HCT116 (cell line): ENCODE results near the gene PEF1. TPM values are rescaled to one million over a fixed set of nuclear protein-coding genes. Genes with fewer than 3 reads are reported as not detected.
A peak's percentile ranks its signal among the peaks of the same experiment; 100 is the strongest.

Source experiments
- ATAC-seq: fragments of 200-7000 bp; cut with Tn5 transposase; 2 replicates; pipeline ENCODE4 v1.9.1; 2020; ENCODE audit warnings: mild to moderate bottlenecking, moderate library complexity
- BruUV-seq: library from RNA; stranded (reverse); fragments of 400-500 nt; replicated peaks from 2 replicates; lab custom pipeline; 2021; lab: Mats Ljungman, UMichigan
- CTCF ChIA-PET: fragments of 300-600 bp; sonication (Branson Sonifier 250); formaldehyde crosslinking; loops from one replicate; lab custom pipeline; 2021; ENCODE audit warnings: antibody characterized with exemption; lab: Charles Lee
- POLR2A ChIA-PET: fragments of 300-600, 350-600 bp; sonication (Branson Sonifier 250); formaldehyde crosslinking; loops from one replicate; lab custom pipeline; 2021; ENCODE audit warnings: antibody characterized with exemption; lab: Charles Lee
- RAD21 ChIA-PET, 2 experiments: fragments of 300-600 bp; sonication (Branson Sonifier 250); formaldehyde crosslinking; loops; one replicate each; lab custom pipeline; 2023; ENCODE audit warnings: low total read pairs in 2 of 2; ENCODE audit not compliant: uncharacterized antibody in 2 of 2, unreplicated experiment in 2 of 2, low non-redundant PET in 1 of 2; lab: Charles Lee
- DNase-seq: peaks from one replicate; pipeline ENCODE4 v3.0.0-alpha.2; 2010; ENCODE audit warnings: low read depth, low spot score
- H2AFZ ChIP-seq: fragments of 200-600 bp; shearing (Covaris generic), sonication (generic); 2 replicates; pipeline ENCODE4 v1.6.1; 2017; ENCODE audit warnings: low read depth, mixed run types, mixed read lengths, antibody characterized with exemption, low read length; ENCODE audit not compliant: poor library complexity, severe bottlenecking
- H3K27ac ChIP-seq: 2 replicates; pipeline ENCODE4 v1.5.1; 2012; ENCODE audit warnings: low read depth, low read length
- H3K27me3 ChIP-seq: fragments of 200-600 bp; sonication (generic); 2 replicates; pipeline ENCODE4 v1.6.1; 2016; ENCODE audit warnings: mixed run types, low read length, mixed read lengths; ENCODE audit not compliant: insufficient read depth
- H3K36me3 ChIP-seq, 2 experiments: fragments of 200-500 bp in 1 of 2; fragments of 200-600 bp in 1 of 2; sonication (Bioruptor generic) in 1 of 2; sonication (generic) in 1 of 2; 2 replicates each; pipeline versions ENCODE4 v1.5.1 to v1.6.1; 2014 to 2016; ENCODE audit warnings: low read length in 2 of 2, inconsistent platforms in 1 of 2, mixed read lengths in 1 of 2, mixed run types in 1 of 2; ENCODE audit not compliant: insufficient read depth in 2 of 2, control insufficient read depth in 1 of 2
- H3K4me1 ChIP-seq, 2 experiments: fragments of 200-600 bp in 1 of 2; sonication (generic) in 1 of 2; 2 replicates each; pipeline versions ENCODE4 v1.5.1 to v1.6.1; 2012 to 2017; ENCODE audit warnings: low read length in 2 of 2, inconsistent platforms in 1 of 2, mild to moderate bottlenecking in 1 of 2, mixed read lengths in 1 of 2, mixed run types in 1 of 2, moderate library complexity in 1 of 2; ENCODE audit not compliant: insufficient read depth in 2 of 2, control insufficient read depth in 1 of 2
- H3K4me2 ChIP-seq: fragments of 200-600 bp; sonication (generic); 2 replicates; pipeline ENCODE4 v1.6.1; 2017; ENCODE audit warnings: mixed run types, low read length, mixed read lengths
- H3K4me3 ChIP-seq, 2 experiments: fragments of 200-600 bp in 1 of 2; sonication (generic) in 1 of 2; replicated peaks in 1 of 2; 2 replicates each; pipeline ENCODE4 v1.5.1; 2011 to 2016; ENCODE audit warnings: low read length in 2 of 2, control low read depth in 1 of 2, low read depth in 1 of 2, mild to moderate bottlenecking in 1 of 2, mixed read lengths in 1 of 2, mixed run types in 1 of 2
- H3K79me2 ChIP-seq: fragments of 200-600 bp; sonication (generic); 2 replicates; pipeline ENCODE4 v1.6.1; 2017; ENCODE audit warnings: mild to moderate bottlenecking, mixed run types, low read length, moderate library complexity, mixed read lengths; ENCODE audit not compliant: insufficient read depth
- H3K9ac ChIP-seq: fragments of 200-600 bp; sonication (generic); 2 replicates; pipeline ENCODE4 v1.6.1; 2016; ENCODE audit warnings: low read length, mixed read lengths
- H3K9me2 ChIP-seq: fragments of 200-600 bp; sonication (generic), shearing (Covaris generic); 2 replicates; pipeline ENCODE4 v1.6.1; 2017; ENCODE audit warnings: mixed run types, mild to moderate bottlenecking, moderate library complexity; ENCODE audit not compliant: insufficient read depth
- H3K9me3 ChIP-seq, 2 experiments: fragments of 200-500 bp in 1 of 2; fragments of 200-600 bp in 1 of 2; sonication (Bioruptor generic) in 1 of 2; sonication (generic) in 1 of 2; 2 replicates each; pipeline ENCODE4 v1.6.1; 2014 to 2017; ENCODE audit warnings: low read length in 2 of 2, mixed read lengths in 2 of 2, inconsistent platforms in 1 of 2, low read depth in 1 of 2, mild to moderate bottlenecking in 1 of 2, mixed run types in 1 of 2, moderate library complexity in 1 of 2; ENCODE audit not compliant: control insufficient read depth in 1 of 2, insufficient read depth in 1 of 2
- H4K20me1 ChIP-seq: fragments of 200-600 bp; sonication (generic), shearing (Covaris generic); 2 replicates; pipeline ENCODE4 v1.6.1; 2017; ENCODE audit warnings: mixed run types, mild to moderate bottlenecking, moderate library complexity; ENCODE audit not compliant: insufficient read depth
- CEBPB ChIP-seq: IDR thresholded peaks from 2 replicates; pipeline ENCODE4 v1.6.1; 2012; ENCODE audit warnings: low read depth
- CTCF ChIP-seq, 3 experiments: fragments of 200-600 bp in 1 of 3; sonication (generic) in 1 of 3; IDR thresholded peaks in 2 of 3; conservative IDR thresholded peaks in 1 of 3; 2 replicates each; pipeline ENCODE4 v1.5.1; 2012 to 2017; ENCODE audit warnings: low read depth in 2 of 3, low read length in 2 of 3, antibody characterized with exemption in 1 of 3, borderline replicate concordance in 1 of 3, control low read depth in 1 of 3, mild to moderate bottlenecking in 1 of 3, mixed read lengths in 1 of 3, mixed run types in 1 of 3, moderate library complexity in 1 of 3; ENCODE audit not compliant: insufficient read depth in 1 of 3
- EGR1 ChIP-seq: IDR thresholded peaks from 2 replicates; pipeline ENCODE4 v1.6.1; 2012; ENCODE audit warnings: low read depth
- ELF1 ChIP-seq: IDR thresholded peaks from 2 replicates; pipeline ENCODE4 v1.6.1; 2012; ENCODE audit warnings: low read depth, borderline replicate concordance
- intact Hi-C: fragments of 100-400 bp; cut with micrococcal nuclease; formaldehyde crosslinking; loops from 2 replicates; pipeline ENCODE4 v1.10.0; 2022
- total RNA-seq: library from RNA; stranded (reverse); gene quantifications from one replicate; pipeline ENCODE4 v1.2.1, GENCODE V29; 2021; ENCODE audit not compliant: unreplicated experiment

Gene PEF1
- total RNA-seq, 1 experiment from 2014 or later = 37.6 TPM

DNA sequence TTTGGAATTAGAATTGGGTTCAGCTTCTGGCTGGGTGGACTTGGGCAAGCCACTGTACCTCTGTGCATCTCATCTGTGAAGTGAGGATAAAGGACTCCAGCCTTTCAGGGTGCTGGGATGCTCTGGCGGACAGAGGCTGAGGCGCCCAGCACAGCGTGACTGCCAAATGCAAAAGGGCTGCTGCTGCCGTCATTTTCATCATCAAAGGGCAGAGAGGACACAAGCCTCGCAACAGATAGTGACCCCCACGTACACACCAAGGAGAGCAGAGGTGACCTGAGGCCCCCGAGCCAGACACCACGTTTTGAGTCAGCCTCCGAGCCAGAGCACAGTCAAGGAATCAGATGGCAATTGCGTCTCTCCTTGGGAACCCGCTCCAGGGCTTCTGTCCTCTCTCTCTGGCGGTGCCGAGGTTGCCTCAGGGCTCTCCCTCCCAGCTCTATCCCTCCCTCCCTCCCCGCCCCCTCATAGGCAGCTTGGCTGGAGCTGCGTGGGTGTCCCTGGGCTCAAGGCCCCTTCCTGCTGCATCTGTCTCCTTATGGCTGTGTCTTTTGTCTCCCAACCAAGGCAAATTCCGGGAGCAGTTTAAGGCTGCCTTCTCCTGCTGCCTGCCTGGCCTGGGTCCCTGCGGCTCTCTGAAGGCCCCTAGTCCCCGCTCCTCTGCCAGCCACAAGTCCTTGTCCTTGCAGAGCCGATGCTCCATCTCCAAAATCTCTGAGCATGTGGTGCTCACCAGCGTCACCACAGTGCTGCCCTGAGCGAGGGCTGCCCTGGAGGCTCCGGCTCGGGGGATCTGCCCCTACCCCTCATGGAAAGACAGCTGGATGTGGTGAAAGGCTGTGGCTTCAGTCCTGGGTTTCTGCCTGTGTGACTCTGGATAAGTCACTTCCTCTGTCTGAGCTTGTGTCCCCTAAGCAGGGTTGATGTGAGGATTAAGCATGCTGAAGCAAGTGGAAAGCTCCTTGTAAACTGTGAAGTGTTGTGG lies 18.2 kb downstream of the PEF1 start (continued):
- TF ChIP-seq EGR1 (no peak), CTCF (IDR thresholded peaks at IDR 0.05 in 2 of 3, conservative IDR thresholded peaks at IDR 0.05 in 1 of 3; ENCODE audit: borderline replicate concordance in 1 of 3, insufficient read depth in 1 of 3, low read depth in 2 of 3, low read length in 2 of 3) (no peak), CEBPB (no peak)

DNA sequence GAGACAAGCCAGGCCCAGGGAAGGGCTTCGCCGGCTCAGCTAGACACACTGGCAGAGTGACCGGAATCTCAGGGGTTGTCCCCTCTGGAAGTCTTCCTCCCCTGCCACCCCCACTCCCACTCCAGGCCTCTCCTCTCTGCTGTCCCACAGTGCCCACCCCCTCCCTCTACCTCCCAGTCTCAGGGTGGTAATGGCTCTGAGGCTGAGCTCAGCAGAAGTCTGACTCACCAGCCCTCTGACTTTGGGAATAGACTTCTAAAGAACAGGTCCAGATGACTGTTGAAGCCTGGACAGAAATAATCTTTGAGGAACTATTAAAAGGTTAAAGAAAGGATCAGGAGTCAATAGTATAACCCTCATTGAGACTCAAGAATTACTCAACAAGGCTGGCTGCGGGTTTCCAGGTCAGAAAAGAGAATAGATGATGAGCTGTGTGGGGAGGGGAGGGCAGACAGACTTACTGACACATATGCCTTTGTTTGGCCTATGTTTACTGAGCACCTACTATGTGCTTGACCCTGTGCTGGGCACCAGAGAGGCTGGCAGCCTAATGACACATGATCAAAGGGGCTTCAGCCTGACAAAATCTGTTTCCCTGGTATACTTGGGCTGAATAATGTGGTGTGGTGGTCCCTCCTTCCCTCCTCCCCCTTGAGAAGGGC lies 19.0 kb downstream of the PEF1 start:
- ATAC-seq (0 out of 2 replicates have a peak, but pooled peaks have one; percentile 18), DNase-seq (no peak)
- Histone ChIP-seq H3K4me3 (no peak overlapping the region), H3K4me1 (no peaks in the 10 kb centered on the region; a peak in 1 of 4 replicates), H3K79me2 (no peaks in the 10 kb centered on the region), H2AFZ (no peak overlapping the region), H4K20me1 (no peaks in the 10 kb centered on the region), H3K4me2 (no peak overlapping the region), H3K27me3 (no peaks in the 10 kb centered on the region)
- CTCF ChIA-PET = no interaction called here
- RAD21 ChIA-PET = no interaction called here
- intact Hi-C loops = no loop called here
- no TSS peak for BruUV-seq
- POLR2A ChIA-PET = no interaction called here
- no peak for TF ChIP-seq CEBPB
- no peak for TF ChIP-seq ELF1
- TF ChIP-seq, all 23 proteins: peak for 0
- no peaks in the 10 kb centered on the region for H3K9me3 ChIP-seq
- no peak overlapping the region for H3K9ac ChIP-seq
- no peak overlapping the region for H3K27ac ChIP-seq
- peaks cover 9 to 15% of the 10 kb centered on the region in 2 experiments; a peak in 3 of 4 replicates for H3K36me3 ChIP-seq
- H3K9me2 ChIP-seq = no peaks in the 10 kb centered on the region
